HepG2 (cell line): ENCODE data around the gene CCDC8. TPM values are rescaled to one million over a fixed set of nuclear protein-coding genes. Genes with fewer than 3 reads are reported as not detected.

Source experiments
- ATAC-seq: fragments of 200-7000 bp; cut with Tn5 transposase; 3 replicates; pipeline ENCODE4 v1.9.1; 2020; ENCODE audit warnings: mild to moderate bottlenecking, moderate library complexity
- BruUV-seq: library from RNA; stranded (reverse); fragments of 400-500 nt; replicated peaks from 2 replicates; lab custom pipeline; 2021; lab: Mats Ljungman, UMichigan
- CTCF ChIA-PET: fragments of 300-600 bp; formaldehyde crosslinking; extraction: SDS; loops from one replicate; lab custom pipeline; 2021; ENCODE audit warnings: low total read pairs, inconsistent platforms, low intra/inter-chr PET ratio; lab: Yijun Ruan, JAX
- POLR2A ChIA-PET: fragments of 350-600 bp; sonication (Branson Sonifier 250); formaldehyde crosslinking; loops from one replicate; lab custom pipeline; 2020; ENCODE audit warnings: antibody characterized with exemption, inconsistent platforms; lab: Yijun Ruan, JAX
- DNase-seq: peaks from one replicate; pipeline ENCODE4 v3.0.0-alpha.2; 2015; ENCODE audit warnings: low spot score
- FAIRE-seq: peaks from 3 replicates; lab custom pipeline; 2011; peaks lifted over from hg19 to GRCh38; lab: Jason Lieb, UNC
- H2AFZ ChIP-seq: one replicate; pipeline ENCODE4 v1.6.1; 2011; ENCODE audit warnings: low read length, inconsistent platforms
- H3K27ac ChIP-seq: fragments of 300-600 bp; 3 replicates; pipeline ENCODE4 v1.8.0; 2011; ENCODE audit warnings: mixed run types, mild to moderate bottlenecking, mixed read lengths, low read length, inconsistent platforms; ENCODE audit not compliant: insufficient read depth; ENCODE audit errors: extremely low read length
- H3K27me3 ChIP-seq, 2 experiments: fragments of 200-600 bp in 1 of 2; 2 replicates in 1 of 2; 3 replicates in 1 of 2; pipeline versions ENCODE4 v1.6.0 to v1.8.0; 2011; ENCODE audit warnings: low read length in 2 of 2, mild to moderate bottlenecking in 2 of 2, moderate library complexity in 2 of 2, inconsistent platforms in 1 of 2; ENCODE audit not compliant: insufficient read depth in 2 of 2, control insufficient read depth in 1 of 2
- H3K36me3 ChIP-seq, 2 experiments: fragments of 200-600 bp in 1 of 2; replicated peaks in 1 of 2; 2 replicates in 1 of 2; 3 replicates in 1 of 2; pipeline versions ENCODE4 v1.5.1 to v1.8.0; 2011; ENCODE audit warnings: low read length in 2 of 2, inconsistent platforms in 1 of 2; ENCODE audit not compliant: insufficient read depth in 2 of 2, control insufficient read depth in 1 of 2
- H3K4me1 ChIP-seq: 2 replicates; pipeline ENCODE4 v1.5.1; 2012; ENCODE audit warnings: low read length, inconsistent platforms; ENCODE audit not compliant: insufficient read depth
- H3K4me2 ChIP-seq: 2 replicates; pipeline ENCODE4 v1.6.0; 2011; ENCODE audit warnings: low read depth, low read length, inconsistent platforms
- H3K4me3 ChIP-seq, 3 experiments: fragments of 200-600 bp in 1 of 3; sonication (generic), shearing (Covaris generic) in 1 of 3; replicated peaks in 1 of 3; 2 replicates each; pipeline ENCODE4 v1.5.1; 2011 to 2016; ENCODE audit warnings: low read length in 3 of 3, inconsistent platforms in 2 of 3, low read depth in 2 of 3, mild to moderate bottlenecking in 2 of 3, control low read depth in 1 of 3, mixed read lengths in 1 of 3; ENCODE audit not compliant: insufficient read depth in 1 of 3
- H3K79me2 ChIP-seq: one replicate; pipeline ENCODE4 v1.6.1; 2011; ENCODE audit warnings: low read length, inconsistent platforms; ENCODE audit not compliant: insufficient read depth
- H3K9ac ChIP-seq: 2 replicates; pipeline ENCODE4 v1.6.0; 2011; ENCODE audit warnings: mild to moderate bottlenecking, low read depth, low read length, inconsistent platforms; ENCODE audit not compliant: insufficient read depth
- H3K9me3 ChIP-seq: 2 replicates; pipeline ENCODE4 v1.5.1; 2012; ENCODE audit warnings: mild to moderate bottlenecking, low read length
- H4K20me1 ChIP-seq: 2 replicates; pipeline ENCODE4 v1.6.0; 2011; ENCODE audit warnings: inconsistent platforms, mild to moderate bottlenecking, low read length, moderate library complexity; ENCODE audit not compliant: insufficient read depth
- CREM ChIP-seq, 2 experiments: sonication (generic) in 1 of 2; formaldehyde crosslinking in 1 of 2; IDR thresholded peaks; 2 replicates each; pipeline versions ENCODE4 v1.4.0 to v1.6.1; 2016 to 2020; ENCODE audit warnings: antibody characterized with exemption in 1 of 2, mild to moderate bottlenecking in 1 of 2, missing genetic modification reagents in 1 of 2
- FOXO4 ChIP-seq: sonication (generic); formaldehyde crosslinking; conservative IDR thresholded peaks from 2 replicates; pipeline ENCODE4 v1.8.1; 2023; ENCODE audit warnings: missing genetic modification reagents
- FOXP1 ChIP-seq, 2 experiments: fragments of 450-650 bp in 1 of 2; IDR thresholded peaks; 2 replicates each; pipeline ENCODE4 v1.6.1; 2017 to 2018; ENCODE audit warnings: antibody characterized with exemption in 1 of 2
- GMEB1 ChIP-seq: sonication (generic); formaldehyde crosslinking; IDR thresholded peaks from 2 replicates; pipeline ENCODE4 v1.5.1; 2020; ENCODE audit warnings: missing genetic modification reagents, mild to moderate bottlenecking, borderline replicate concordance
- ZNF101 ChIP-seq: sonication (generic); formaldehyde crosslinking; IDR thresholded peaks from 2 replicates; pipeline ENCODE4 v1.4.0; 2020; ENCODE audit warnings: mild to moderate bottlenecking, low read depth, missing genetic modification reagents, borderline replicate concordance
- WGBS: methylation state at CpG from one replicate; pipeline ENCODE4 v1.1.6; 2017; ENCODE audit warnings: low lambda C conversion rate; 5-methylcytosine and 5-hydroxymethylcytosine counted together
- in situ Hi-C: cut with HindIII; loops from 2 replicates; pipeline ENCODE4 v1.10.0; 2017; ENCODE audit warnings: low pct_unique_long_range_greater_than_20kb; ENCODE audit not compliant: extremely low pct_ligation_motif_present
- intact Hi-C: fragments of 100-400 bp; cut with micrococcal nuclease; formaldehyde crosslinking; loops from one replicate; pipeline ENCODE4 v1.10.0; 2022; ENCODE audit not compliant: unreplicated experiment
- polyA plus RNA-seq, 8 experiments: library from polyadenylated mRNA; depleted of rRNA in 3 of 8; stranded (reverse) in 7 of 8; unstranded in 1 of 8; fragments of >200 nt; fragmentation: Illumina TruSeq in 4 of 8; extraction: Trizol in 4 of 8; gene quantifications; 2 replicates each; pipeline versions ENCODE4 v1.2.1 to v1.2.3, GENCODE V29; 2011 to 2016; ENCODE audit warnings: low read depth in 4 of 8, missing spikeins in 1 of 8, mixed read lengths in 1 of 8; ENCODE audit not compliant: insufficient read depth in 1 of 8
- total RNA-seq, 5 experiments: library from RNA; depleted of rRNA; stranded (reverse); fragments of >200 nt; fragmentation: Illumina TruSeq; extraction: Trizol; gene quantifications; 2 replicates each; pipeline ENCODE4 v1.2.3, GENCODE V29; 2016; ENCODE audit warnings: low read depth in 1 of 5

Gene CCDC8
- total and polyA plus RNA-seq, 2 of the 13 experiments (the other 11 are each of a cell fraction or from before 2014, with no cell fraction given): 0.04 TPM; not detected in 1

- no peak for ATAC-seq
- Histone ChIP-seq H3K4me2 (no peak overlapping the region), H3K4me3 (no peak overlapping the region), H3K9ac (no peak overlapping the region), H2AFZ (no peak overlapping the region), H4K20me1 (no peaks in the 10 kb centered on the region), H3K4me1 (peaks cover 11% of the 10 kb centered on the region), H3K27me3 (no peaks in the 10 kb centered on the region), H3K79me2 (no peaks in the 10 kb centered on the region), H3K27ac (no peak overlapping the region), H3K36me3 (peaks cover 12 to 77% of the 10 kb centered on the region in 2 experiments; a peak in 4 of 5 replicates), H3K9me3 (no peaks in the 10 kb centered on the region)
- POLR2A ChIA-PET: no interaction called here
- in situ Hi-C loops: no loop called here
- no peak for FAIRE-seq
- DNase-seq: no peak
- CTCF ChIA-PET: no interaction called here
- TF ChIP-seq CREM (IDR thresholded peaks at IDR 0.05) (no peak), CREM (CRISPR knock-in tag; IDR thresholded peaks at IDR 0.05) (no peak), FOXO4 (CRISPR knock-in tag) (no peak), ZNF101 (no peak), FOXP1 (IDR thresholded peaks at IDR 0.05) (no peak), FOXP1 (CRISPR knock-in tag; IDR thresholded peaks at IDR 0.05) (no peak), GMEB1 (CRISPR knock-in tag) (no peak)
- BruUV-seq: no TSS peak
- intact Hi-C loops: no loop called here
- 97% methylated on average over 22 of the region's 23 CpGs for WGBS
Measured at GRCh38 chr19:46383171-46383815, 30.1 kb downstream of the CCDC8 start.
